ENCODE data around the gene ZCCHC2. TPM values are rescaled to one million over a fixed set of nuclear protein-coding genes. Genes with fewer than 3 reads are reported as not detected.

Gene ZCCHC2
- total RNA-seq, 1 experiment from 2014 or later = 12.4 TPM

GRCh38 chr18:62610701-62611411 is 88.0 kb downstream of the ZCCHC2 start:
- Histone ChIP-seq H2BK5ac (ENCODE audit: insufficient read length, low read length) (no peak overlapping the region), H3K79me1 (ENCODE audit: insufficient read depth, low read depth, low read length, poor library complexity, severe bottlenecking) (no peaks in the 10 kb centered on the region), H2AK5ac (ENCODE audit: insufficient read length, low read length) (no peak overlapping the region), H4K8ac (replicated peaks; ENCODE audit: insufficient read length, low read depth, low read length) (no peak overlapping the region), H3K79me2 (ENCODE audit: insufficient read depth, low read length) (no peaks in the 10 kb centered on the region), H3T11ph (ENCODE audit: low read length) (no peak overlapping the region), H3K4me2 (ENCODE audit: insufficient read depth, insufficient read length, low read length) (peak overlapping the region; percentile 12), H2BK12ac (ENCODE audit: insufficient read length, low read depth, low read length) (no peak overlapping the region), H3K4ac (ENCODE audit: low read depth, low read length) (no peak overlapping the region), H3K23ac (ENCODE audit: insufficient read length, low read depth, low read length) (no peak overlapping the region), H3K14ac (ENCODE audit: insufficient read depth, low read length) (peak overlapping the region; percentile 82), H3K56ac (ENCODE audit: insufficient read length, low read depth, low read length) (no peak overlapping the region), H3K27ac (ENCODE audit: insufficient read length, low read depth, low read length) (no peak overlapping the region), H2BK15ac (ENCODE audit: low read depth, low read length) (no peak overlapping the region), H2BK120ac (ENCODE audit: low read depth, low read length, poor library complexity, severe bottlenecking) (no peak overlapping the region), H4K5ac (ENCODE audit: insufficient read length, low read depth, low read length) (no peak overlapping the region), H3K9me3 (ENCODE audit: control insufficient read depth, low read depth, low read length) (no peaks in the 10 kb centered on the region), H2BK20ac (ENCODE audit: low read depth, low read length, poor library complexity, severe bottlenecking) (no peak overlapping the region), H3K4me1 (ENCODE audit: insufficient read depth, low read length) (peaks cover 4% of the 10 kb centered on the region; the same call in 1 of the 2 replicates), H3K23me2 (ENCODE audit: insufficient read length, low read depth, low read length, poor library complexity, severe bottlenecking) (no peaks in the 10 kb centered on the region), H4K91ac (ENCODE audit: insufficient read length, low read depth, low read length) (no peak overlapping the region), H3K18ac (ENCODE audit: insufficient read length, low read depth, low read length) (peak overlapping the region; percentile 51), H3K9ac (ENCODE audit: extremely low read depth, insufficient read length, low read length) (no peak overlapping the region), H4K20me1 (ENCODE audit: control insufficient read depth, insufficient read depth, insufficient read length) (no peaks in the 10 kb centered on the region), H3K27me3 (ENCODE audit: insufficient read depth, low read length) (no peaks in the 10 kb centered on the region), H2AFZ (ENCODE audit: low read length) (no peak overlapping the region)
- peaks cover 27 to 32% of the 10 kb centered on the region in 2 experiments for H3K4me1 Mint-ChIP-seq
- DNase-seq = peak; percentile 65
- no peaks in the 10 kb centered on the region for H3K36me3 Mint-ChIP-seq (ENCODE audit: insufficient read depth in 1 of 3, low read depth in 3 of 3)
- H3K27ac Mint-ChIP-seq = no peak overlapping the region
- WGBS (ENCODE audit: extremely low coverage, insufficient read length, low lambda C conversion rate) = no CpG with 5 or more reads among the region's 24 CpGs
- H3K9me3 Mint-ChIP-seq = no peaks in the 10 kb centered on the region
- peak overlapping the region; percentile 14 to 65; a peak in 4 of 5 replicates for H3K4me3 Mint-ChIP-seq
- TF ChIP-seq CTCF (conservative IDR thresholded peaks at IDR 0.05) = no peak
- peaks cover 2% of the 10 kb centered on the region; the same call in 1 of the 2 replicates for H3K27me3 Mint-ChIP-seq (ENCODE audit: low read depth)

Data from H9 (cell line).